GM21515 (cell line): Measurements from ENCODE around the gene FKBP4.
"Not testable (repeated sequence)": the region's sequence is repeated elsewhere in the genome, so short reads cannot be mapped to it uniquely, and the experiment has no call there.

Source experiments
- ATAC-seq: cut with Tn5 transposase; IDR thresholded peaks from one replicate; pipeline ENCODE4 v1.9.1; 2021; ENCODE audit not compliant: unreplicated experiment

The FKBP4 gene, protein sequence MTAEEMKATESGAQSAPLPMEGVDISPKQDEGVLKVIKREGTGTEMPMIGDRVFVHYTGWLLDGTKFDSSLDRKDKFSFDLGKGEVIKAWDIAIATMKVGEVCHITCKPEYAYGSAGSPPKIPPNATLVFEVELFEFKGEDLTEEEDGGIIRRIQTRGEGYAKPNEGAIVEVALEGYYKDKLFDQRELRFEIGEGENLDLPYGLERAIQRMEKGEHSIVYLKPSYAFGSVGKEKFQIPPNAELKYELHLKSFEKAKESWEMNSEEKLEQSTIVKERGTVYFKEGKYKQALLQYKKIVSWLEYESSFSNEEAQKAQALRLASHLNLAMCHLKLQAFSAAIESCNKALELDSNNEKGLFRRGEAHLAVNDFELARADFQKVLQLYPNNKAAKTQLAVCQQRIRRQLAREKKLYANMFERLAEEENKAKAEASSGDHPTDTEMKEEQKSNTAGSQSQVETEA

DNA sequence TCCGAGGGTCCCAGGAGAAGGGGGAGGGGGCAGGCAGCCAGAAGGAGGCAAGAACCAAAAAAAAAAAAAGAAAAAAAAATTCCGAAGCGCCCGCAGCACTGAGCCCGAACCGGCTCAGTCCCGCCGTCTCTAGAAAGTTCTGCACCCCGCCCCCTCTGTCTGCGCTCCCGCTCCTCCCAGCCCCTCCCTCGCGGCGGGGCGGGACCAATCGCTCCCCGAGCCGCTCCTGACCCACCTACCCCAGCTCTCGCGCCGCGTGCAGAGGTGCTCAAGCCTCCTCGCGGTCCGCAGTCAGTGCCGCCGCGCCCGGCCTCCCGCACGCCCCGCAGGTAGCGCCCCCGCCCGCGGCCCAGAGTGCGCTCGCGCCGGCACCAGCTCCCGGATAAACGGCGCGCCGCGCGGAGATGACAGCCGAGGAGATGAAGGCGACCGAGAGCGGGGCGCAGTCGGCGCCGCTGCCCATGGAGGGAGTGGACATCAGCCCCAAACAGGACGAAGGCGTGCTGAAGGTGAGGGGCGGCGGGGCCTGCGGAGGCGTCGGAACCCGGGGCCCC lies at the start of gene FKBP4:
FKBP4 (plus strand) TSS at position 235 of the 554 bp plus-strand sequence; CDS start at position 405, 170 bp downstream.
- ATAC-seq, result peak; percentile 80

DNA sequence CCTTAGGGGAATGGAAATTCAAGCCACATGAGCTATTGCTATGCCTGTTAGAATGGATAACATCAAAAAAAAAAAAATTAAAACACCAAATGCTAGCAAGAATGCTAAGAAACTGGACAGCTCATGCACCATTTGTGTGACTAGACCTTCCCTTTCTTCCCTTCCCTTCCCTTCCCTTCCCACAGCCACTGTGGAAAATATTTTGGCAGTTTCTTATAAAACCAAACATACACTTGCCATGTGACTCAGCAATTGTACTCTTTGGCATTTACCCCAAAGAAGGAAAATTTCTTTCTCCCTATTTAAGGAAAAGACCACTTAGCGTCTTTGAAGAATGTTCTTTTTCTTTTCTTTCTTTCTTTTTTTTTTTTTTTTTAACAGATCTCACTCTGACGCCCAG lies 49.1 kb upstream of the FKBP4 start:
- ATAC-seq, result no peak

DNA sequence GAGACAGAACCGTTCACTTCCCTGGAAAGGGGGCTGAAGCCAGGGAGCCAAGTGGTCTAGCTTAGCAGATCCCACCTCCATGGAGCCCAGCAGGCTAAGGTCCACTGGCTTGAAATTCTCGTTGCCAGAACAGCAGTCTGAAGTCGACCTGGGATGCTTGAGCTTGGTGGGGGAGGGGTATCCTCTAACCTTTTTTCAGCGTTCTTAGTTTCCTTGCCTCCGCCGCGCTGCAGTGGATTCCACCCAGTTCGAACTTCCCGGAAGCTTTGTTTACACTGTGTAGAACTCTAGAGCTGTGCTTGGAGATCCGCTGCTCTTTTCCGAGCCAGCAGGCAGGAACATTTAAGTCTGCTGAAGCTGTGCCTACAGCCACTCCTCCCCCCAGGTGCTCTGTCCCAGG lies 45.2 kb upstream of the FKBP4 start:
- no peak for ATAC-seq

DNA sequence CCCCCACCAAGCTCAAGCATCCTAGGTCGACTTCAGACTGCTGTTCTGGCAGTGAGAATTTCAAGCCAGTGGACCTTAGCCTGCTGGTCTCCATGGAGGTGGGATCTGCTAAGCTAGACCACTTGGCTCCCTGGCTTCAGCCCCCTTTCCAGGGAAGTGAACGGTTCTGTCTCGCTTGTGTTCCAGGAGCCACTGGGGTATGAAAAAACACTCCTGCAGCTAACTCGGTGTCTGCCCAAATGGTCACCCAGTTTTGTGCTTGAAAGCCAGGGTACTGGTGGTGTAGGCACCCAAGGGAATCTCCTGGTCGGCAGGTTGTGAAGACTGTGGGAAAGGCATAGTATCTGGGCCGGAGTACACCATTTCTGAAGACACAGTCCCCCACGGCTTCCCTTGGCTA lies 44.6 kb upstream of the FKBP4 start:
- ATAC-seq, result no peak

DNA sequence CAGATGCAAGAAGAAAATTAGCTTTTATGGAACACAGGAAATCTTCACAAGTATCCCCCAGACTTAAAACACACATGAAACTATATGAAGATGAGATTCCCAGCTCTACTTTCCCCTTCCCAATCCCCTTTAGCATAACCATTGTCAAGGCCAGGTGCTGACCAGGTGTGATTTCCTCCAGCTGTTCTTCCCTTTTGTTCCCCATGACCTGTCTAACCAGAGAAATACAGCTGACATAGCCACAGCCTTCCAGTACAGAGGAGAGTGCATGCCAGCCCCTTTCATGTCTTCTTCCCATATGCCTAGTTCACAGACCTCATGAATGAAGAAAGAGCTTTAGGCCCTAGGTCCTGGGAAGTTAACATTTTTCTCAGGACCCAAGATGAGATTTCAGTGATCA lies 43.5 kb upstream of the FKBP4 start:
- ATAC-seq, result no peak

DNA sequence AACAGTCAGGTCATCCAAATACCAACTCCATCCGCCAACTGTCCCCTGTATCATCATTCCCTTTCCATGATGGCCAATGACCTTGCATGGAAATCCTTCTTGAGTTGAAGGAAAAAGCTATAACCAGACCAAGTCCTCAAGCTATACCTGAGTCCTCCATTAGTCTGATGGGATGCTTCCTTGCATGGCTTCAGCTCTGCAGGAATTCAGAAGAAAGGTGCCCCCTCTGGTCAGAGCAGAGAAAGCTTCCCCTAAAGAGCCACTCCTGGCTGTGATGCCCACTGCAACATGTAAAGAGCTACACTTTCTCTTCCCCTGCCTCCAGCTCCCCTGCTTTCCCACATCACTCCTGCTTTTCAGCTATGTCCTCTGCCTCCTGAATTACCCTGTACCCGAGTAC lies 43.1 kb upstream of the FKBP4 start:
- no peak for ATAC-seq

GRCh38 chr12:2752676-2753371 lies 41.9 kb upstream of the FKBP4 start:
- no peak for ATAC-seq

- no peak for ATAC-seq
Observed at GRCh38 chr12:2753536-2753935, 41.2 kb upstream of the FKBP4 start.

DNA sequence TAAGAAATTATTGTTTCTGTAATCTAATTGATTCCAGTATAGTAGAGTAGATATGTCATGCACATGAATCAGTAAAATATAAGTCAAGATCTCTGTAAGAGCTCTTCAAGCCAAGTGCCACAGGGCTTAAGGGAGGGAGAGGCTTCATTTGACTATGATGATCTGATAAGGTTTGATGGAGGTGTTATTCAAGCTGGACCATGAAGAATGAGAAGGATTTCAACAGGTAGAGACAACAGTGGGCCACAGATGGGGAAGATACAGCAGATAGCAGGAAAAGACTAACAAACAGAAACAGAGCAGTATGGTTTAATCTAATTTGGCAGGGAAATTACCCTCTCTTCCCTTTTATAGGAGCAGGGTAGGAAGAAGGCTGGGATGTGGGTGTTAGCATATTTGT lies 40.6 kb upstream of the FKBP4 start:
- no peak for ATAC-seq

- no peak for ATAC-seq
Observed at GRCh38 chr12:2756756-2757155, 38.0 kb upstream of the FKBP4 start.

- no peak for ATAC-seq
Observed at GRCh38 chr12:2759733-2760132, 35.0 kb upstream of the FKBP4 start.

GRCh38 chr12:2764398-2764797 lies 30.4 kb upstream of the FKBP4 start:
- ATAC-seq, result no peak

GRCh38 chr12:2765052-2765451 lies 29.7 kb upstream of the FKBP4 start:
- ATAC-seq, result no peak

GRCh38 chr12:2765608-2766007 lies 29.2 kb upstream of the FKBP4 start:
- no peak for ATAC-seq

DNA sequence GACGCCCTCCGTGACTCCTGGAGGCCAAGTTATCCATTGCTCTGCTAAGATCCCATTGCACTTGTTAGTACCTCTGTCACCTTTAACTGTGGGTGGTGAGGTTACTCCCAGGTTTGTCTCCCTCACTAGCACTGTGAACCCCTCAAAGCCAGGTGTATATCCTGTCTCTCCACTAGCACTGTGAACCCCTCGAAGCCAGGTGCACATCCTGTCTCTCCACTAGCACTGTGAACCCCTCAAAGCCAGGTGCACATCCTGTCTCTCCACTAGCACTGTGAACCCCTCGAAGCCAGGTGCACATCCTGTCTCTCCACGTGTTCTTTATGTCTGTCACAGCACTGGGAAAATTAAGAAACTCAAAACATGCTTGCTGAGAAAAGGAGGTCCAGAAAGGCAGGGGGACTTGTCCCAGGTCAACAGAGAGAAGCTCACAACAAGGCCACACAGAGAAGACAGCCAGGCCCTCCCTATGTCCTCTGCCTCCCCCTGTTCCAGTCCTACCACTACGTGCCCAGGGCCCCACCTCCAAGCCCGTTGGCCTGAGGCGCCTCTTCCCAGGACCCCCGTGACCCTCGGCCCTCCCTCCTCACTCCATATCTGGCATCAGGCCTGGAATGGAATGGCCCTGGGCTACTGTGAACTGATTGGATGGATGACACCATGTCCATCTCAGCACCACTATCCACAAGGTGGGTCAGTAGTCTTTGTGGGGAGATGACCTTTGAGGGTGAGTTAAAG lies 26.4 kb upstream of the FKBP4 start:
- no peak for ATAC-seq

DNA sequence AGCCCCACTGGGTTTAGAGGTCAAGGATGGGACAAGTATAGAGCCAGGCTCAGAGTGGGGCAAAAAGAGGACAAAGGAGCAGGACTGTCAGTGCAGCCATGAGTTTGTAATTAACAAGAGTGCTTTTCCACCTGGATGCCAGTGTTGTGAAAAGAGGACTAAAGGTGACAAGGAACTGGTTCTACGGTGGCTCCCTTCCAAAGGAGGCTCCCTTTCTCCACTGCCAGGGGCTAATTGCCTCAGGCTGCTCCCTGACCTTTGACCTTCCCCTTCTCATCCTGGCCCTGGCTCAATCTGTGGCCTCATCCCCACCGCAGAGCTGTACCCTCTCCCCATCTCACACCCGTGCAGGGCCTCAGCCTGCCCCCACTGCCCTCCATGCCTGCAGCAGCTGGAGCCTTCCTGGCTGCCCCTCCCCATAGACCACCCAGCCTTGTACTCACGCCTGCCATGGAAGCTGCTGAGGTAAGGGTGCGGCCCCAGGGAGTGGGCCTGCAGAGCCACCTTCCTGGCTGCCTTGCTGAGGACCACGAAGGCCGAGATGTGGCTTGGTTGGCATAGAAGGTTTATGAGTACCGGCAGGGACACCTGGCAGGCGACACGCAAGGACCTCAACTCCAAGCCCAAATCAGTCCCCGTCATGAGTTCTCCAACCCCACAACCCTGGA lies 24.8 kb upstream of the FKBP4 start:
- ATAC-seq, result no peak

GRCh38 chr12:2770544-2770943 lies 24.2 kb upstream of the FKBP4 start:
- ATAC-seq, result not testable (repeated sequence)

DNA sequence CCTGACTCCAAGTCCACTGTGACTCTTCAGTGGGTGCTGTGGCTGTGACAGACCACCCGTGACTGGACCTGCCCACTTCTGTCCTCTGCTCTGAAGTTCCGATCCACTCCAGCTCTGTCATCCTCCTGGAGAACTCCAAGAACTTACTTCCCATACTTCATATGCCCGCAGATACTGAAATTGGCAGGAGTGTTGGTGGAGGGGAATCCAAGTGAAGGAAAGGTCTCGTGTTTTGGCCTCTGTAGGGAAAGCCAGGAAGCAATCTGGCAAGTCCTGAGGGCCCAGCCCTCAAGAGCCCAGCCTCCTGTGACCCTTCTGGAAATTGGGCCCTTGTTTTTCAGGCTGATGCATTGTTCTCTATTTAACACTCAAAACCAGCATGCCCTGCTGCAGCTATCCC lies 22.4 kb upstream of the FKBP4 start:
- no peak for ATAC-seq

DNA sequence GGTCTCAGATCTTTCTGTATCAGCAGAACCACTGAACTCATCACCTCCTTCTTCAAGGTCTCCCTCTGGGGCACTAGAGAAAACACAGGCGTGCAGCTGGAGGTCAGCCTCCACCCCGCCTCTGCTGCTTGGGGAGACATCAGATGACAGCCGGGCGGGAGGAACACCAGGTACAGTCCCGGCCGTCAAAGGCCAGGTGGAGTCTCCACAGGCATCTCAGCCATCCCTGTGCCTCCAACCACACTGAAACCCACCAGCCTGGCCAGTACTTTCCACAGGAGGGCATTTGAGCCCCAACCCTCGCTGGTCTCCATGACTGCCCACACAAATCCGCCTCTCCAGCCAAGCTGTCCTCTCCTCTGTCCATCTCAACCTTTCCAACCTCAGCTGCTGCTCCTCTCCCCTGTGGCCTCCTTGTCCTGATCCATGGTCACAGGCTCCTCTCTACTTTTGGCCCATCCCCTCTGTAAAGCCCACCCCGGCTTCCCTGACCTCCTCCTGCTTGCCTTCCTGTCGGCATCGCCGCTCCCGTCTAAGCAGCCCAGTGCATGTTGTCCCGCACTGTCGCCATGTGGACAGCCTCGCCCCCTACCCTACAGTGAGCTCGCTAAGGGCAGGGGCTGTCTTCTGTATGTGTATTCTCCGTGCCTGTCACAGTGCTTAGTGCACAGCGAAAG lies 21.4 kb upstream of the FKBP4 start:
- no peak for ATAC-seq

DNA sequence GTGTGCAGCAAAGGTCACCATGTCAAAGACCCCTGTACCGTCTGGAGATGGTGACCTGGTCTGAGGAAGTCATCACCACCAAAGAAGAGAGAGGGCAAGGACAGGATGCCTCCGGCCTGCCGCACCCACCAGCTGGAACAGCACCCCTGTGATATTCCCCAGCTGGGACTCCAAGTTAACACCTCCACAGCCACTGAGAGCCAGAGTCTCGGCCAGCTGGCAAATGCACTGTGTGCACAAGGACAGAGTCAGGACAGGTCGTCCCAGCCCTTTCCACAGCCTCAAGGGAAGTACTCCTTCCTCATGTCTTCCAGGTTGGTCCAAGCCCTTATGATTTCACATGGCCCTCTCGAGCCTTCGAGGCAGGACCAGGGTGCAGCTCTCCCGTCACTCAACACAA lies 19.3 kb upstream of the FKBP4 start:
- no peak for ATAC-seq
